ENCODE measurements around the gene LRRC15. TPM values are rescaled to one million over a fixed set of nuclear protein-coding genes. Genes with fewer than 3 reads are reported as not detected.

Gene LRRC15
- total RNA-seq, 2 experiments from 2014 or later, result not detected

DNA sequence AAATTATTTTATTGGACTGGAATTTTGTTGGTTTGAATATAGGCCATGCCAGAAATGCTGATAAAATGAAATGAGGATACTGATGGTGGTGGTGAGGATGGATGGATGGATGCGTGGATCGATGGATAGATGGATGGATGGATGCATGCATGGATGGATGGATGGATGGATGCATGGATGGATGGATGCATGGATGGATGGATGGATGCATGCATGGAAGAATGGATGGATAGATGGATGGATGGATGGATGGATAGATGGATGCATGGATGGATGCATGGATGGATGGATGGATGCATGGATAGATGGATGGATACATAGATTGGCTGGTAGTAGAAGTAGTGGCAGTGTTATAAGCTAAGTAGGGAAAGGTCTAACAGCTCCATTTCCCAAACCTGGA, 58.5 kb downstream of the LRRC15 start:
- POLR2A ChIA-PET, result no interaction called here
- ATAC-seq (ENCODE audit: low read depth) (no peak), DNase-seq (no peak)
- no peak overlapping the region for H3K27ac Mint-ChIP-seq
- no peak overlapping the region for H3K4me3 Mint-ChIP-seq
- H3K36me3 Mint-ChIP-seq, result peaks cover 3% of the 10 kb centered on the region
- H3K27me3 Mint-ChIP-seq, result peaks cover 59% of the 10 kb centered on the region
- H3K4me1 Mint-ChIP-seq, result peaks cover 47% of the 10 kb centered on the region
- H3K9me3 Mint-ChIP-seq, result no peaks in the 10 kb centered on the region

DNA sequence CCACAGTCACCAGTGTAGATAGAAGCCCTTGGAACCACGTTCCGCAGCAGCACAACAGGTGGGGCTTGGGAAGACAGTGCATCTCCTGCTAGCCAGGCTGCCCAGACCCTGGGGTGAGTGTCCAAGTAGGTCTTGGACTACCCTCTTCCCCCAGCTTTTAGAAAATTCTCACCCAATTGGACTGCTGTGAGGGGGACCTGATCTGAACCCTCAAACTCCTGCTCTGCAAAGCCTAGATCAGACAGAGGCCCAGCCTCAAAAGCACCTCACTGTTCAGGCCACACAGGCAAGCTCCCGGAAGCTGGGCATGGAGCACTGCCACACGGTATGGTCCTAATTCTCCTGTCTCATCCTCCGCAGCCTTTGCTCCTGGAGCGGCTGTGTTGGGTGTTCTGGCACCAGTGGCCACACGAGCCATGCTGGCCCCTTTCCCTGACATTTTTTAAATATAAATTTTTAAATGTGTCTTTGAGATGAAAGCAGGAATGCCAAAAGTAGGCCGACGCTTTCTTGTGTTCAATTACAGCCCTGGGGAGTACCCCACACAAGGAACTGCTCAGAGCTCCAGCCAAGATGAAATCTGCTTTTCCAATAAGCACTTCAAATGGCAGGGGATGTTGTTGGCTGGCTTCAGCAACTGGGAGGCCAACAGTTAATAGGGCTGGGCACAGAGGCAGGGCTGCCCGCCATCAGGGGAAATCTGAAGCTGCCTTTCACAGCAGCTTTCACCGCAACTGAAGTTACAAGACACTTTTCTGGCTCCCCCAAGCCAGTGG, 59.3 kb downstream of the LRRC15 start:
- POLR2A ChIA-PET, result interaction anchor here (0.9 kb wide), 1 partner anchor 10 kb away, joined by 4 read pairs; no protein-coding TSS in a partner anchor
- H3K36me3 Mint-ChIP-seq, result peaks cover 5% of the 10 kb centered on the region
- ATAC-seq (ENCODE audit: low read depth), result no peak
- peaks cover 51% of the 10 kb centered on the region for H3K4me1 Mint-ChIP-seq
- DNase-seq, result no peak
- H3K27ac Mint-ChIP-seq, result no peak overlapping the region
- no peaks in the 10 kb centered on the region for H3K9me3 Mint-ChIP-seq
- peaks cover 56% of the 10 kb centered on the region for H3K27me3 Mint-ChIP-seq
- no peak overlapping the region for H3K4me3 Mint-ChIP-seq

DNA sequence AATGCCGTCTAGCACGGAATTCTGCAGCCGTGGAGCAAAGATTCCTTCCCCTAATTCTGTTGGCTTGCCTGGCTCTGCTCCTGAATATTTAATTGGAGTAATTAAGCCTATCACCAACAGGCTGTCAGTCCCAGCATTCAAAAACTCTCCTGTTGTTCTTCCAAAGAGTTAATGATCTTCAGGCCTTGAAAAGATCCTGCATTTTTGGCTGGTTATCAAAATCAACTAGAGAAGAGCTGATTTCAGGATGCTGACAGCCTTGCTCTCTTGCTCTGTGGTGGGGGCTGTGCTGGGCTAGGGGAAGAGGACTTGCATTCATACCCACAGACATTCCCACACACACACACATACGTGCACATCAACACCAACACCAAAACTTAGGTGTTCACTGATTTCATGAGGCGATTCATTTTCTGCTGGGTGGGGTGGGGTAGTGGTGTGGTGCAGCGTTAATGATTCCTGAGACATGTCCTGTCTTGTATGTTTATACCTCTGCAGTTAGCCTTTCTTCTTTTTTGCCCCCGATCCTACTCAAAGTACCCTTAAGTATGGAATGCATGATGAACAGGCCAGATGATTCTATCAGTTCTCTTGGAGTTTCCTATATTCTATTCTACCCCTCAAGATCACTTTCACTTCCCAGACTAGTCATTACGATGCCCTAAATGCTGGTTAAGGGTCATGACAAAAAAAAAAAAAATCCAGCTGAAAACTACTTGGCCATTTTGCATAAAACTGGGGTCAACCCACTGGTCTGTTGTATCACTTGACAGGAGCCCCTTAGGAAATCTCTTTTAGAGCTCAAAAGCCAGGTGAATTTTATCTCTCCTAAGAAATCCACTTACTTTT, 60.7 kb downstream of the LRRC15 start:
- Mint-ChIP-seq H3K36me3 (peaks cover 10% of the 10 kb centered on the region), H3K27me3 (peaks cover 47% of the 10 kb centered on the region), H3K4me1 (peaks cover 53% of the 10 kb centered on the region), H3K4me3 (no peak overlapping the region), H3K9me3 (peaks cover 3% of the 10 kb centered on the region), H3K27ac (no peak overlapping the region)
- DNase-seq, result no peak
- POLR2A ChIA-PET, result interaction anchor here (0.6 to 0.9 kb wide), 2 partner anchors 9 to 40 kb away, joined by 3 to 4 read pairs; no protein-coding TSS in a partner anchor
- ATAC-seq (ENCODE audit: low read depth), result no peak

DNA sequence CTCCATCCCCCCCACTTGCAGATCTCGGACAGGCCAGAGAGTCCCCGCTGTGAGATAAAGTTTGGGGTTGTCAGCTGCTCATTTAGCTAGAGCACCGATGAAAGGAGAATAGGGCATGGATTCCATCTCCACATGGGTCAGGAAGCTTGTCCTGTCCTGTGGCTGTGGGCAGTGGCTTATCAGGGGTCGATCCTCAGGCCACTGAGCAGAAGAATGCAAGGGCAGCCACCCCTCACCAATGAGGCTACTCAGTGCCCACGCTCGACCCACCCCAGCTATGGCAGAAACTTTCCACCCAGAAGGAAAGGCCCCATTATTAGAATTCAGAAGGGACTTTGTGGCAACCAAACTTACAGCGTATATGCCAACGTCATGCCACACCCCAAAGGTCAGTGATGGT, 61.7 kb downstream of the LRRC15 start:
- DNase-seq (no peak), ATAC-seq (ENCODE audit: low read depth) (no peak)
- H3K27ac Mint-ChIP-seq, result peak overlapping the region; percentile 73
- peak overlapping the region; percentile 73 for H3K4me3 Mint-ChIP-seq
- H3K27me3 Mint-ChIP-seq, result peaks cover 37% of the 10 kb centered on the region
- POLR2A ChIA-PET, result interaction anchor here (0.6 to 1.2 kb wide), 2 partner anchors 9 to 12 kb away, joined by 3 to 5 read pairs; no protein-coding TSS in a partner anchor
- peaks cover 50% of the 10 kb centered on the region for H3K4me1 Mint-ChIP-seq
- peaks cover 3% of the 10 kb centered on the region for H3K9me3 Mint-ChIP-seq
- peaks cover 10% of the 10 kb centered on the region for H3K36me3 Mint-ChIP-seq

DNA sequence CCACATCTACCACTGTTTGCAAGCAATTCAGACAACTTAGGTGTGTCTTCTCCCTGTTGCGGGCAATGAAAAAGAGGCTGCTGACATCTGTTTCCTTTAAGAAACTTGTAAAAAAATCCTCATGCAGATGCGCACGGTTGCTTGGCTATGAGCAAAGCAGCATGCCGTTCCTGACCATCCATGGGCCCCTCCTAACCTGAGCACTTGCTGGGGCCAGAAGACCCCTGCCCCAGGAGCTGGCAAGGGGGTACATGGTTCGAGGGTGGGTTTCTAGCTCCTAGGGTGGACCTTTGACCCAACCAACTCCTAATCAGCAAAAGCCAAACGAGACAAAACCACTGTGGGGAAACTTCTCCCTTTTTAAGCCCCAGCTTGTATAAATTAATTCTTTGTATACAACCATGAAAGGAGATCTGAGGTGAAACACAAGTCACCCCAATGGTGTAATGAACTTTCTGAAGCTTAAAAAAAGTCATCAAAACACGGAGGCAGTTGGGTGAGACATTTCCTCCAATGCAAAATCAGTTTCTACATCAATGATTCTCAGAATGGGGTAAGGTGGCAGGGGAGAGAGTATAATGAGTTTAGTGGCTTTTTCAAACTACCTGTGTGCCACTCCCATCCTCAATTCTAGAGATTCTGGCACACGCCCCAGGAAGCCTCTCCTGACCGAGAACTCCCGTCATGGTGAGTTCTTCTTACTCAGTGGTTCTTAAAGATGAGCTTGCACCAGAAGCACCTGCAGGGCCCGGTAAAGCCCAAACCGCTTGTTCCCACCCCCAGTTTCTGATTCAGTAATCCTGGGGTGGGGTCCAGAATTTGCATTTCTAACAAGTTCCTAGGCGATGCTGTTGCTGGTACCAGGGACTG, 62.5 kb downstream of the LRRC15 start:
- H3K27ac Mint-ChIP-seq, result peak overlapping the region; percentile 73
- peaks cover 47% of the 10 kb centered on the region for H3K4me1 Mint-ChIP-seq
- ATAC-seq (ENCODE audit: low read depth), result peak; percentile 60
- peaks cover 3% of the 10 kb centered on the region for H3K9me3 Mint-ChIP-seq
- peaks cover 29% of the 10 kb centered on the region for H3K27me3 Mint-ChIP-seq
- peak overlapping the region; percentile 73 for H3K4me3 Mint-ChIP-seq
- POLR2A ChIA-PET, result interaction anchor here (0.6 to 1.2 kb wide), 2 partner anchors 8 to 11 kb away, joined by 3 to 5 read pairs; no protein-coding TSS in a partner anchor
- H3K36me3 Mint-ChIP-seq, result peaks cover 10% of the 10 kb centered on the region
- DNase-seq, result no peak

DNA sequence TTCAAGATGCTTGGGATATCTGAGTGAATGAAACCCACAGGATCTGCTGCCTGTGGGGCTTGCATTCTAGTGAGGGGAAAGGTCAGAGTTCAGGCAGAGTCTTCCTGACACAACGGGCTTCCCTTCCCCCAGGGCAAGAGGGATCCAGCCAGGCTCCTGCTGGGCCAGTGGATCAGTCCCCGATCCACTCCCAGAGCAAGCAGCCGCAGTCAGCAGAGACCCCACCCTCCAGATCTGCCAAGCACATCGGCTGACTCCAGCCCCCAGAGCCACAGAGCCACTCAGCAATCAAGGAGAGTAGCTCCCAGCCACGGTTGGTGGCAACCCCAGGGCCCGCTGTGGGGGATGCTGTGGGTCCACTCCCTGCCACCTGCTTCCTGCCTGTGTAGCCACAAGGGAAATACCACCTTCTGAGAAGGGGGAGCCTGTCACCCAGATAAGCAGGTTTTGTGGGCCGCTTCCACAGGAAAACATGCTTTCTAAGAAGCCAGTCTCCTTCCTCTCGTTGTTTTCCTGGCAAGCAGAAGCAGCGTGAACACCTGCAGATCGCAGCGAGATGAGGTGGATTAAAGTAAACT, 63.3 kb downstream of the LRRC15 start:
- H3K4me3 Mint-ChIP-seq, result peak overlapping the region; percentile 73
- peaks cover 10% of the 10 kb centered on the region for H3K36me3 Mint-ChIP-seq
- H3K27ac Mint-ChIP-seq, result peak overlapping the region; percentile 73
- peaks cover 21% of the 10 kb centered on the region for H3K27me3 Mint-ChIP-seq
- ATAC-seq (ENCODE audit: low read depth), result peak; percentile 63
- POLR2A ChIA-PET, result no interaction called here
- peaks cover 45% of the 10 kb centered on the region for H3K4me1 Mint-ChIP-seq
- peak; percentile 70 for DNase-seq
- H3K9me3 Mint-ChIP-seq, result peaks cover 3% of the 10 kb centered on the region

DNA sequence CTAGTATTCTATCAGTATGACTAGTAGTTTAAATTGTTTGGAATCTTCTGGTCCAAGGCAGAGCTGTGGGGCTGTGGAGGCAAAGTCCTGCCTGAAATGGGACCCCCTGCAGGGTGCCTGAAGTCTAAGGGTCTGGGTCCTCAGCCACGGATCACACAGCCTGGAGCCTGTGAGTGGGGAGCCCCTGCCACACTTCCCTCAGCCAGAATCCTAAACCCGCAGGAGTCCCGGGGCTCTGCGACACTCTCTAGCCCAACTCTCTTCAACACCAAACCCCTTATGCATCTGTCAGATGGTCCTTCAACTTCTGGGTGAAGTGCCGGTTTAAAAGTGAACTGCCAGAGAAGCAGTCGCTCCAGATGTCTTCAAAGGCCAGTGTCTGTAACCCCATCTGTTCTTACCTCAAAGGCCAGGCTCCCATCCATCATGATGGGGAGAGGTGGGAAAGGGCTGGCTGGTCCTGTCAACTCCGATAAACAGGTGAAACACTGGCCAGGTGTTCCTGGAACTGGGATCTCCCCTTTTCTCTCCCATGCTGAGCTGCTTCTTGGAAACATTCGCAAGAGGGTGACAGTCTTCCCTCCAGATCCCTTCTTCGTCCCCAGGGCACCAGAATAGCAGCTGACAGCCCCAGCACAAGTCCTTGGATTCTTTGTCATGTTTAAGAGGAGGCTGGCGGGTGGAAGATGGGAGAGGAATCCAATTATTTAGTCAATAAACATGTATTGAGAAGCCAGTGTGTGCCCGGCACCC, 64.0 kb downstream of the LRRC15 start:
- Mint-ChIP-seq H3K9me3 (peaks cover 3% of the 10 kb centered on the region), H3K4me1 (peaks cover 43% of the 10 kb centered on the region), H3K27ac (peak overlapping the region; percentile 73), H3K4me3 (peak overlapping the region; percentile 20), H3K36me3 (peaks cover 7% of the 10 kb centered on the region), H3K27me3 (peaks cover 18% of the 10 kb centered on the region)
- DNase-seq, result no peak
- POLR2A ChIA-PET, result no interaction called here
- ATAC-seq (ENCODE audit: low read depth), result no peak

Other genes starting within 250 kb of the LRRC15 start
- not detected for gene HES1, start 233.6 kb downstream of the LRRC15 start, total RNA-seq
- gene CPN2, start 18.4 kb downstream of the LRRC15 start, total RNA-seq, result not detected
- gene GP5, start 29.5 kb upstream of the LRRC15 start, total RNA-seq, result 1 to 10 TPM; 2.2 to 2.3 TPM
- 10 to 100 TPM; 56.3 to 57.0 TPM for gene ATP13A3, start 117.3 kb upstream of the LRRC15 start, total RNA-seq